Measurements from ENCODE around the gene MGMT. TPM values are rescaled to one million over a fixed set of nuclear protein-coding genes. Genes with fewer than 3 reads are reported as not detected.
A peak's percentile ranks its signal among the peaks of the same experiment; 100 is the strongest.

Gene MGMT
- total RNA-seq, 5 donors from 2014 or later (not counting 1 experiment from before 2014, with no cell fraction given): 16.6 to 24.6 (median 21.1) TPM

DNA sequence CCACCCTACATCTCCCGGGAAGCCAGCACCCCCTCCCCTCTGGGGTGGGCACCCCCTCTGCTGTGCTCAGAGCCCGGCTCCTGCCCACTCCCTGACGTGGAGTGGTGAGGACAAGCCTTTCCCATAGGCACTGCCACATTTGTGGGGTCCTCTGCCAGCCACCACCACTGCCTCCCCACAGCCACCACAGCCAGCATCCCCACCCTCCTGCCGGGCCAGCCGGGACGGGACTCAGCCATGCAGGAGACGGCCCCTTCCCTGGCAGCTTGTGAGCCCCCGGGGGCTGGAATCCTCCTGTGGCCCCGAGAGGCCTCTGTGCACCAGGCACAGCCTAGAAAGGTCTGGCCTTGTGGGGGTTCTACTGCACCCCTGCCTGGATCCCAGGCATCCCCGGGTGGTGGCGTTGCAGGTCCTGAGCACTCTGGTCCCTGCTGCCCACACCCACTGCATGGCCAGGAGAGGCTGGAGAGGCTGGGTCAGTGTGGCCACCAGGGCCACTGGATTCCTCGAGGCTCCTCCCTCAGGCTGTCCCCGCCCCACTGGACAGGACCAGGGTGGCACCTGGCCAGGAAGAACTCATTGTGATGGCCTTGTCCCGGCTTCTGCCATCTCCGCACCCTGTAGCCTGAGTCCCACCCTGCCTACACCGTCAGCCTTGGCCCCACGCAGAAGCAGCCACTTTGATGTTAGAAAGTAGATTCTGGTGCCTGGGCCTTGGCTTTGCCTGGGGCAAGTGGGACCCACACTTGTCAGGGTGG is 349.0 kb downstream of the MGMT start:
- peaks cover 0 to 16% (median 12%) of the 10 kb centered on the region in 3 donors for H3K9me3 Mint-ChIP-seq
- H3K27ac ChIP-seq (ENCODE audit: low read length): no peak overlapping the region
- no peak overlapping the region for H3K4me3 Mint-ChIP-seq
- H3K36me3 Mint-ChIP-seq: peaks cover 5% of the 10 kb centered on the region
- no peaks in the 10 kb centered on the region for H3K36me3 ChIP-seq (ENCODE audit: control insufficient read depth in 2 of 2, extremely low read depth in 1 of 2, insufficient read depth in 1 of 2, low read length in 1 of 2)
- WGBS (ENCODE audit: insufficient coverage): 76% methylated on average over 17 of the region's 17 CpGs
- no peak overlapping the region for H3K4me3 ChIP-seq (ENCODE audit: control insufficient read depth in 1 of 2, extremely low read depth in 1 of 2, low read length in 1 of 2)
- ChIA-PET POLR2A (no interaction called here), CTCF (no interaction called here)
- no peaks in the 10 kb centered on the region for H3K4me1 Mint-ChIP-seq
- DNase-seq (no peak), ATAC-seq (replicated peaks in 1 of 4) (peak in 1 of 4 experiments; percentile 17)
- H3K27me3 Mint-ChIP-seq: peaks cover 0 to 4% of the 10 kb centered on the region in 2 donors
- H3K27ac Mint-ChIP-seq: no peak overlapping the region
- no peaks in the 10 kb centered on the region for H3K4me1 ChIP-seq (ENCODE audit: control insufficient read depth in 1 of 2, extremely low read depth in 1 of 2, insufficient read depth in 2 of 2, low read length in 2 of 2)
- no peaks in the 10 kb centered on the region for H3K9me3 ChIP-seq
- H3K27me3 ChIP-seq (replicated peaks in 1 of 2; ENCODE audit: control insufficient read depth in 2 of 2, extremely low read depth in 1 of 2, insufficient read depth in 2 of 2, low read length in 1 of 2): peaks cover 0 to 11% of the 10 kb centered on the region in 2 experiments

DNA sequence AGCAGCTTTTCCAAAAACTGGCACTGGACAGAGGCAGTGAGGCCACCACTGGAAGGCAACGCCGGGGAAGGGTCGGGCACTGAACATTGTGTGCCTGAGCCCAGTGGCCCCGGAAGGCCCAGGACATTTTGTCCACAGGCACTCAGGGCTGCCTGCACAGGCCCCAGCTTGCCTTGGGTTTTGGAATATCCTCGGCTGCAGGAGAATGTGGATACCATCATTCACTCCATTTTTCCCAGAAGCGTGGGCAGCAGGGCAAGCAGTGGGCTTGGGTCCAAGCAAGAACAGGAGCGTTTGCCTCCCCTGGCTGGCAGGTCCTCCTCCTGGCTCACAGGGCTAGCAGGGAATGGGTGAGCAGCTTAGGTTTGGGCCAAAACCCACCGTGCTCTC is 349.6 kb downstream of the MGMT start:
- Histone ChIP-seq H3K36me3 (ENCODE audit: control insufficient read depth in 2 of 2, extremely low read depth in 1 of 2, insufficient read depth in 1 of 2, low read length in 1 of 2) (no peaks in the 10 kb centered on the region), H3K4me1 (ENCODE audit: control insufficient read depth in 1 of 2, extremely low read depth in 1 of 2, insufficient read depth in 2 of 2, low read length in 2 of 2) (no peaks in the 10 kb centered on the region), H3K4me3 (ENCODE audit: control insufficient read depth in 1 of 2, extremely low read depth in 1 of 2, low read length in 1 of 2) (no peak overlapping the region), H3K27me3 (replicated peaks in 1 of 2; ENCODE audit: control insufficient read depth in 2 of 2, extremely low read depth in 1 of 2, insufficient read depth in 2 of 2, low read length in 1 of 2) (peaks cover 0 to 11% of the 10 kb centered on the region in 2 experiments), H3K9me3 (no peaks in the 10 kb centered on the region), H3K27ac (ENCODE audit: low read length) (no peak overlapping the region)
- ChIA-PET POLR2A (no interaction called here), CTCF (no interaction called here)
- peaks cover 0 to 16% (median 12%) of the 10 kb centered on the region in 3 donors for H3K9me3 Mint-ChIP-seq
- H3K4me3 Mint-ChIP-seq: no peak overlapping the region
- H3K27me3 Mint-ChIP-seq: peaks cover 0 to 4% of the 10 kb centered on the region in 2 donors
- no peak overlapping the region for H3K27ac Mint-ChIP-seq
- DNase-seq (no peak), ATAC-seq (replicated peaks in 1 of 4) (no peak)
- no peaks in the 10 kb centered on the region for H3K4me1 Mint-ChIP-seq
- WGBS (ENCODE audit: insufficient coverage): 92% methylated on average over 7 of the region's 8 CpGs
- H3K36me3 Mint-ChIP-seq: peaks cover 5% of the 10 kb centered on the region

Data from T-cell (primary cell).